GM23338 (cell line): ENCODE data around the gene SLC28A1. TPM values are rescaled to one million over a fixed set of nuclear protein-coding genes. Genes with fewer than 3 reads are reported as not detected.

ENCODE experiments used
- ATAC-seq: fragments of 200-7000 bp; cut with Tn5 transposase; 3 replicates; pipeline ENCODE4 v1.9.1; 2020
- DNase-seq: peaks from one replicate; pipeline ENCODE4 v3.0.0-alpha.2; 2015; ENCODE audit warnings: low spot score
- H2AFZ ChIP-seq: fragments of 200-600 bp; sonication (generic); 2 replicates; pipeline ENCODE4 v1.8.0; 2016; ENCODE audit warnings: antibody characterized with exemption, mild to moderate bottlenecking, moderate library complexity
- H3F3A ChIP-seq: fragments of 200-600 bp; sonication (generic); replicated peaks from 2 replicates; pipeline ENCODE4 v1.8.0; 2017; ENCODE audit warnings: antibody characterized with exemption, mixed run types, low read depth
- H3K27ac ChIP-seq: fragments of 200-600 bp; sonication (generic); 2 replicates; pipeline ENCODE4 v1.6.1; 2016; ENCODE audit warnings: low read depth
- H3K27me3 ChIP-seq: fragments of 200-600 bp; sonication (generic); 2 replicates; pipeline ENCODE4 v1.8.0; 2016; ENCODE audit warnings: mild to moderate bottlenecking, mixed run types, moderate library complexity; ENCODE audit not compliant: insufficient read depth
- H3K36me3 ChIP-seq: fragments of 200-600 bp; sonication (generic); 2 replicates; pipeline ENCODE4 v1.8.0; 2016; ENCODE audit warnings: mild to moderate bottlenecking; ENCODE audit not compliant: insufficient read depth
- H3K4me1 ChIP-seq: fragments of 200-600 bp; sonication (generic); 2 replicates; pipeline ENCODE4 v1.8.0; 2016; ENCODE audit warnings: mild to moderate bottlenecking, moderate library complexity; ENCODE audit not compliant: insufficient read depth
- H3K4me2 ChIP-seq: fragments of 200-600 bp; sonication (generic); 2 replicates; pipeline ENCODE4 v1.7.1; 2017; ENCODE audit warnings: mixed run types
- H3K4me3 ChIP-seq: fragments of 200-600 bp; sonication (generic); 2 replicates; pipeline ENCODE4 v1.6.1; 2016; ENCODE audit warnings: mixed run types
- H3K79me2 ChIP-seq: fragments of 200-600 bp; sonication (generic); replicated peaks from 2 replicates; pipeline ENCODE4 v1.8.0; 2017; ENCODE audit warnings: mild to moderate bottlenecking; ENCODE audit not compliant: insufficient read depth
- H3K9me2 ChIP-seq: fragments of 200-600 bp; sonication (generic); 2 replicates; pipeline ENCODE4 v1.8.0; 2017; ENCODE audit not compliant: insufficient read depth
- H4K20me1 ChIP-seq: fragments of 200-600 bp; sonication (generic); replicated peaks from 2 replicates; pipeline ENCODE4 v1.8.0; 2017; ENCODE audit warnings: mild to moderate bottlenecking; ENCODE audit not compliant: insufficient read depth
- H3K27ac Mint-ChIP-seq: 2 replicates; pipeline ENCODE4 v1.8.0; 2020; ENCODE audit warnings: inconsistent platforms, mild to moderate bottlenecking, moderate library complexity, mixed read lengths
- H3K27me3 Mint-ChIP-seq: 3 replicates; pipeline ENCODE4 v1.8.0; 2022; ENCODE audit warnings: low read depth, mild to moderate bottlenecking, moderate library complexity, mixed read lengths, inconsistent platforms; ENCODE audit not compliant: insufficient read depth, poor library complexity
- H3K36me3 Mint-ChIP-seq: 3 replicates; pipeline ENCODE4 v1.8.0; 2021; ENCODE audit warnings: low read depth, mild to moderate bottlenecking, inconsistent platforms, moderate library complexity, mixed read lengths
- H3K4me1 Mint-ChIP-seq: 3 replicates; pipeline ENCODE4 v1.8.0; 2020; ENCODE audit warnings: mild to moderate bottlenecking, inconsistent platforms, mixed read lengths
- H3K4me3 Mint-ChIP-seq: 3 replicates; pipeline ENCODE4 v1.8.0; 2021; ENCODE audit warnings: moderate library complexity, mild to moderate bottlenecking, inconsistent platforms, mixed read lengths
- H3K9me3 Mint-ChIP-seq: 3 replicates; pipeline ENCODE4 v1.8.0; 2020; ENCODE audit warnings: moderate library complexity, mild to moderate bottlenecking, inconsistent platforms, mixed read lengths
- CTCF ChIP-seq, 2 experiments: fragments of 200-600 bp in 1 of 2; sonication (generic) in 1 of 2; conservative IDR thresholded peaks; 2 replicates each; pipeline versions ENCODE4 v1.5.1 to v1.6.1; 2016 to 2017; ENCODE audit warnings: antibody characterized with exemption in 2 of 2, low read depth in 2 of 2, mild to moderate bottlenecking in 2 of 2, moderate library complexity in 1 of 2
- ETS1 ChIP-seq: IDR thresholded peaks from 2 replicates; pipeline ENCODE4 v1.6.1; 2016; ENCODE audit warnings: antibody characterized with exemption
- EZH2 ChIP-seq: fragments of 200-600 bp; sonication (generic); IDR thresholded peaks from one replicate; pipeline ENCODE4 v1.8.0; 2017; ENCODE audit warnings: antibody characterized with exemption, mild to moderate bottlenecking, low read depth; ENCODE audit not compliant: unreplicated experiment
- JUNB ChIP-seq: IDR thresholded peaks from one replicate; pipeline ENCODE4 v1.6.1; 2016; ENCODE audit warnings: antibody characterized with exemption; ENCODE audit not compliant: unreplicated experiment
- NANOG ChIP-seq: IDR thresholded peaks from 2 replicates; pipeline ENCODE4 v1.6.1; 2016; ENCODE audit warnings: antibody characterized with exemption, borderline replicate concordance
- POLR2AphosphoS5 ChIP-seq: IDR thresholded peaks from 2 replicates; pipeline ENCODE4 v1.6.1; 2016; ENCODE audit warnings: antibody characterized with exemption, low read depth
- ZNF462 ChIP-seq: fragments of 250-450 bp; sonication (Bioruptor Pico); IDR thresholded peaks from 2 replicates; pipeline ENCODE4 v1.5.0; 2020; ENCODE audit warnings: mild to moderate bottlenecking, moderate library complexity
- polyA plus RNA-seq: library from polyadenylated mRNA; unstranded; fragments of >200 nt; fragmentation: Nextera tagmentation; extraction: Ambion mirVana; gene quantifications from 2 replicates; pipeline ENCODE4 v1.2.1, GENCODE V29; 2016
- total RNA-seq: library from RNA; depleted of rRNA; stranded (reverse); fragments of >200 nt; shearing (Covaris generic); gene quantifications from 2 replicates; pipeline ENCODE4 v1.2.3, GENCODE V29; 2014

The SLC28A1 gene
- total and polyA plus RNA-seq, 2 experiments from 2014 or later, result not detected

- no peak for TF ChIP-seq ZNF462 (CRISPR knock-in tag)
- no peak for TF ChIP-seq POLR2AphosphoS5
Measured at GRCh38 chr15:84961707-84962106, 77.2 kb downstream of the SLC28A1 start (continued).

DNA sequence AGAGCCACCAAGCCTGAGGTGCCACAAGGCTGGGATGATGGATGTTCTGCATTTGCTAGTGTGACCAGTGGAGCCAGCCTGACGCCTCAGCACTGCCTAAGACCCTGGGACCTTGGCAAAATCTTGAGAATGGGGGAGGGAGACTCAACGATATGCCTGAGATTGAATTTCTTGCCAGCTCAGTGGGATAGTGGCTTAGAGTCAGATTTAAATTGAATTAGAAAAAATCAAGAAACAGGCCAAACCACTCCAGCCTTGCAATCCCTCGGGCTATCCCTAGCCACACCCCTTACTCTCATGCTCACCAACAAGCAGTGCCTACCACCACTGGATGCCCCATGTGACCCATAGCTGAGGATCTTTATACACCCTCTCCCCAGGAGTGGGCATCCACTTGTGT lies 78.5 kb downstream of the SLC28A1 start:
- Histone ChIP-seq H3F3A (no peaks in the 10 kb centered on the region; the same call in 1 of the 2 replicates), H4K20me1 (no peaks in the 10 kb centered on the region), H3K27ac (no peak overlapping the region), H3K9me2 (peaks cover 2% of the 10 kb centered on the region), H3K36me3 (no peaks in the 10 kb centered on the region), H3K4me1 (peaks cover 31% of the 10 kb centered on the region), H3K27me3 (no peaks in the 10 kb centered on the region), H3K4me3 (no peak overlapping the region), H3K79me2 (no peaks in the 10 kb centered on the region), H2AFZ (no peak overlapping the region; the same call in 1 of the 2 replicates), H3K4me2 (no peak overlapping the region)
- no peak overlapping the region for H3K4me3 Mint-ChIP-seq
- H3K4me1 Mint-ChIP-seq, result peaks cover 36% of the 10 kb centered on the region
- ATAC-seq, result no peak
- H3K27me3 Mint-ChIP-seq, result peaks cover 2% of the 10 kb centered on the region
- peaks cover 16% of the 10 kb centered on the region for H3K36me3 Mint-ChIP-seq
- DNase-seq, result no peak
- no peak overlapping the region for H3K27ac Mint-ChIP-seq
- TF ChIP-seq EZH2 (no peak), JUNB (no peak), CTCF (conservative IDR thresholded peaks at IDR 0.05; ENCODE audit: low read depth in 2 of 2) (no peak), ETS1 (no peak), NANOG (no peak)
- peaks cover 28% of the 10 kb centered on the region for H3K9me3 Mint-ChIP-seq
